Endometrial microvascular endothelial cells (primary cell): ENCODE data around the gene BUB1. TPM values are rescaled to one million over a fixed set of nuclear protein-coding genes. Genes with fewer than 3 reads are reported as not detected.
"Not testable (repeated sequence)": the region's sequence is repeated elsewhere in the genome, so short reads cannot be mapped to it uniquely, and the experiment has no call there.

Experiments
- in situ Hi-C: cut with HindIII; loops from 2 replicates; pipeline ENCODE4 v1.10.0; 2017; ENCODE audit warnings: low sequenced_read_pairs, low pct_unique_long_range_greater_than_20kb; ENCODE audit errors: inconsistent ontology term
- total RNA-seq: library from RNA; depleted of rRNA; stranded (reverse); fragments of >200 nt; gene quantifications from one replicate; pipeline ENCODE4 v1.2.3, GENCODE V29; 2015; ENCODE audit errors: inconsistent ontology term

BUB1 gene
- total RNA-seq, 1 donor from 2014 or later: 58.0 TPM

DNA sequence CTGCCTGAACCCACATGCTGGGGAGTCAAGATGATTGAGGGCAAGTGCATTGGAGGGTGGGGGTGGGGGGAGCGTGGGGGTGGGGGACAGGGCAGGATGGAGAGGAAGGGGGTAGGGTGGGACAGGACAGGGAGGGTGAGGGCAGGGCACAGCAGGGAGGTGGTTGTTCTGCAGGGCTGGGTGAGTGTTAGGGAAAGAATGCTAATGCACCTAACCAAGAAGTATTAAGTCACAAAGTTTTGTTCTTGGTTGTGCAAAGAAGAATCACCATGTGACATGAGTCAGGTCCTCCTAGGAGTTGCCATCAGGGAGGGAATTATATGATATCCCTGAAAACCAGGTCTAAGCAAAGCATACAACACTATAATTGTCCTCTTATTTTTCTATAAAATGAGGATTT, 63.9 kb downstream of the BUB1 start:
- in situ Hi-C loops: not testable (repeated sequence)

DNA sequence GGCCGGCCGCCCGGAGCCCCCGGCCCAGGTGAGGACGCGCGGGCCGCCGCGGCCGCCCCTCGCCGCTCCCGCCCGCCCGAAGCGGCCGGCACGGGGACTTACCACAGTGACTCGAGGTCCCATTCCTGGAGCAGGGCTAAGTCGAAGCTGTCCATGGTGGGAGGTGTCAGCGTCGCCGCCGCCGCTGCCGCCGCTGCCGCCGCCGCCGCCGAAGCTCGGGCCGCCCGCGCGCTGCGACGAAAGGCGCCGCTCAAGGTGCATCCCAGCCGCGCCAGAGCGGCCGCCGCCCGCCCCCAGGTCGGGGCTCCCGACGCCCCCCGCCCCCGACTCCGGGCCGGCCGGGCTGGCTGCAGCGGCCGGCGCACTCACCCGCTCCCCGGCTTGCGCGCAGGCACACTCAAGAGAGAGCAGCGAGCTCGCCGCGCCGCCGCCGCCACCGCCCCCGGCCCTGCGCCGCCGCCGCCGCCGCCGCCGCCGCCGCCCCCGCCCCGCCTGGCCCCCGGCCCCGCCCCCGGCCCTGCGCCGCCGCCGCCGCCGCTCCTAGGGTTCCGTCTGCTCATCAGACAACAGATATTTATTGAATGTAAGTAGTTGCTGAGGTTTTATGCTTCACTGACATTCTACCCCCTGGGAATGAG, 67.1 kb downstream of the BUB1 start:
- in situ Hi-C loops: not testable (repeated sequence)

DNA sequence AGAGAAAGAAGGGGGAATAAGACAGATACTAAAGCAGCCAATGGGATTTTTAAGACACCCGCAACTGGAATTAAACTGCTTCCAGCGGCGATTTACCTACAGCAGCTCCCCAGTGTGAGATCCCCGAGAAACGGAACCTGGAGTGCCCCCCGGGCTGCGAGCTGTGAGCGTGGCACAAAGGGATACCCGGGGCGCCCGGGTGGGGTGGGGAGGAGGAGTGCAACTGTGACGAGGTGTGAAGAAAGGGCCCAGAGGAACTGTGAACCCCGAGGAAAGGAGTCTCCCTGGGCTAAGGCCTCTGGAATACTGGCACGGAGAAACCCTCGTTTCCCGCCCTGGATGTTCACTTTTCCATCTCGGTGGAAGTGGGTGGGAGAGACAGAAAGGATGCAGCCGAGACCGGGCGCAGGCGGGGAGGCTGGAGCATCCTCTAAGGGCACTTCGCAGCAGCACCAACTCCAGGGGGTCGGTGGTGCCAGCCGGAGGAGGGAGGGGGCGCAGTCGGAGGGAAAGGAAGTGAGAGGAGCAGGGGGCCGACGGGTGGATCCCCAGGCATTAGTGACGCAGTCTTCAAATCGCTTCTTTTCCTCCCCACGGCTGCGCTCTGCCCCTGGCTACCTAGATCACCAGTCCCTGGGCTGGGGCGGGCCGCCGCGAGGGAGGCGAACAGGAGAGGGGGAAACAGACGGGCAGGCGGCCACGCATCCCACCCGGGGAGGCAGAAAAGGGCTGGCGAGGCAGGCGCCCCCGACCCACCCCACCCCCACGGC, 67.8 kb downstream of the BUB1 start:
- in situ Hi-C loops: not testable (repeated sequence)

DNA sequence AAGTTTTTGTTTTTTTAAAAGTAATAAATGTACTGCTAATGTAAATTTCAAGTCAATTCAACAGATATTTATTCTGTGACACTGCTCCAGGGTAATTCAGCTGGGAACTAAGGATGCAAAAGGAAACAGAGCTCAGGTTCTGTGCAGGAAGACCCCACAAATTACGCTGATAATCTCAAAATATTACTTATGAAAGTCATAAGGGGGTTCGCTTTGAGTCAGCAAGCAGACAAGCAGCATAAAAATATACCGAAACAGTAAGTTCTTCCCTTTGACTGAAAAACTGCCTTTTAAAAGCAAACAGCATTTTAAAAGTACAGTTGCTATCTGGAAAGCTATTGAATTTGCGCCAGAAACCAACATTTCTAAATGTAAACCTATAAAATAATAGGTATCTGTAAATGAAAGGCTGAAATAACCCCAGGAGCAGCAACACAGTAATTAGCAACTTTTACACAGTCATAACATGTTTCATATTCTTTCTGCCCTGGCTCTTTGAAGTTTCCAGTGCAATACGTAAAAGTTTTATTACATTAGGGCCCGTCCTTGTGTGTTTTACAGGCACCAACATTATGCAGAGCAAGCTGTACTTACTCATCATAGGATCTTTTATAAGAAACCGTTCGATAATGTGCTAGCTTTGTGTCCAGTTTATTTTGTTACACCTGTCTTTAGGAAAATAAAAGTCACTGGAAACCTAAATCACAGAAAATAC, 68.9 kb downstream of the BUB1 start:
- in situ Hi-C loops: not testable (repeated sequence)

DNA sequence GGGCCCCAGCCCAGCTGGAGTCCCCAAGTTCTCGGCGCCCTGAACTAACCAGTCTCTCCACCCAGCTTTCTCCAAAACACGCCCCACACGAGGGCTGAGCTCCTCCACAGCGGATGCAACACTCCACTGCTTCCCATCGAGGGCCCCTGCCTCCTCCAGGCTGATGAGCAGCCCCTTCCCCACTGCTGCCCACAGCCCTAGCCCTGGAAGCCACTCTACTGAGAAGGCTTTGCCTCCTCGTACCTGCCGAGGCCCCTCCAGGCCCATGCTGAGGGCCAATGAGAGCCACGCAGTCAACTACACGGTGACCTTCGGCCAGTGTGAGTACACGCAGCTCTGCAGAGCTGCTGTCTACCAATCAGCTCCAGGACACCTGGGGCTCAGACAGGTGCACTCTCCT, 72.8 kb downstream of the BUB1 start:
- in situ Hi-C loops: not testable (repeated sequence)

DNA sequence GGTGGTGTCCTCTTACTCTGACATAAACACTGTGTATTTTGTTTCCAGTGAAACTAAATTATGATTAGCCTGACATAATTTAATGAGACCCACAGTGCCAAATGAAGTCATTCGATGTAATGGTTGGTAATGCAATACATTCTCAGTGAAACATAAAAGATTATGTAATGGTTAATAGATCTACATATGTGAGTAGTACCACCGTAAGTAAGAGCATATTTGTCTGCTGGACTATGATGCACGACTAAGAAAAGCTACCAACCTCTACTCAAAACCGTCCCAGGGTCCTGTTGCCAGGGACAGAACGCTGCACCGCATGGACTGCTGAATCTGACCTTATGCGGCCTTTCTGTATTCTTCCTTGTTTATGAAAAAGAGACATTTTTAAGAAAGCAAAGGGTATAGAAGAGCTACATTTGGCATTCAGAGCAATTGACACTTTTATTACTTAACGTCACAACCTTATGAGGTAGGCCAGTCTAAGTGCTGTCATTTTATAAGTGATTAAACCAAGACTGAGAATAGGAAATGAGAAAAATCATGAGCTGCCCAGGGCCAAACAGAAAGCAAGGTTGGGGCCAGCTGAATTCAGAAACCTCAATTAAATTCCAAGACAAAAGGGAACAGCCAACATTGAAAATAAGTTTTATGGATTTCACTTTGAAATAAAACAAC, 73.8 kb downstream of the BUB1 start:
- in situ Hi-C loops: not testable (repeated sequence)

DNA sequence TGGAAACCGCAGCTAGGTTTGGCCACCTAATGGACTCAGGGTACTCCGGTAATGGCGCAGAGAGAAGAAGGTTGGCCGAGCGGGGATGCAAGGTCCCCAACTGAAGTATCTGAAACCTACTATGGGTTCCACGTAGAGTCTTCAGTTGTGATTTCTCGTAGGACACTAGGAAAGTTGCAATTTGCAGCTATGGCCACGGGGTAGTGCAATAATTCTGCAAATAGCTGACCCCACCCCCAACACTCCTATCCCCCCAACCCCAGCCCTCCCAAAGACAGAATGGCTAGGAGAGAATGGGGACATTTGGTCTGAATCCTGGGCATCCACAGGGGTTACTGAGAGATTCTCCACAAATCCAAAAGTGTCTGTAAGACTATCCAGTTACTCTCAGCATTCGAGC, 75.7 kb downstream of the BUB1 start:
- in situ Hi-C loops: not testable (repeated sequence)

DNA sequence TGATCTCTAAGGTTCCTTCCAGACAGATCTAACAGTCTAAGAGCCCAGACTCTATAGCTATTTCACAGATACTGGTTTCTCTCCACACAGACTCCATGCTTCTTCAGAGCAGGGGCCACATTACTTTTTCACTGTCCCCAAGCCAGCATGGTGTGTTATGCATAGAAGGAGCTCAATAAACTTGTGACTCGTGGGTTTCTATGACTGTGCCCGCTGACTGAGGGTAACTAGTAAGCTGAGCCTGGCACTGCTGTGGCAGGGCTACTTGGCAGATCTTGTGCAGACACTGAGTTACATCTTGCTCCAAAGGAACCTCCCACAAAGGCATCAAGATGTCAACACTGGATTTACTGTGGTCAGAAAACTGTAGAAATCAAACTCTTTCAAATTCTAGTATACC, 85.9 kb downstream of the BUB1 start:
- in situ Hi-C loops: not testable (repeated sequence)

DNA sequence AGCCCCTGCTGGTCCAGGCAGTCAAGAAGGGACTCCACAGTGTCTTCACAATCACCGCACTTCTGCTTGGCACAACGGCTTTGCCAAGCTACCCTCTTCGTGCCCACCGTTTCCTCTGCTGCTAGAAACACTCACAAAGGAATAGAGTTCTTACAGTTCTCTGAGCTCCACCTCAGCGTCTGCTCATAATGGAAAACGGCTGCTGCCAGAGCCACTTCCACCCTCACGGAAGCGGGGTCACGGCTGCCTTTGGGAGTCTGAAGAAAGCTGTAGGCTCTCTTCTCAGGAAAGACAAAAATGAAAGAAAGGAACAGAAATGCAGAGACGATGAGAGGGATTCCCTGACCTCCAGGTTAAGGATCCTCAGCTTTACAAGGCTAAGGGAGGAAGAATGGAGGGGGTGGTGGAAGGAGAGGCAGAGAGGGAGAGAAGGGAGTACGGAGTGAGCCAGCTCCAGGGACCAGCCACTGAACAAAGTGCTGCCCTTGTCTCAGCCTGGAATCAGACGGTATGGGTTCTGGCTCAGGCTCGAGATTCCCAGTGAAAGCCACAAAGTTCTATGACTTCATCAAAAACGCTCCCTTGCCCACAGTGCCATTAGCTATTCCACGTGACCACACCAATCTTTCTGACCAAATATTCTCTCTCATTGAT, 88.1 kb downstream of the BUB1 start:
- in situ Hi-C loops: not testable (repeated sequence)

DNA sequence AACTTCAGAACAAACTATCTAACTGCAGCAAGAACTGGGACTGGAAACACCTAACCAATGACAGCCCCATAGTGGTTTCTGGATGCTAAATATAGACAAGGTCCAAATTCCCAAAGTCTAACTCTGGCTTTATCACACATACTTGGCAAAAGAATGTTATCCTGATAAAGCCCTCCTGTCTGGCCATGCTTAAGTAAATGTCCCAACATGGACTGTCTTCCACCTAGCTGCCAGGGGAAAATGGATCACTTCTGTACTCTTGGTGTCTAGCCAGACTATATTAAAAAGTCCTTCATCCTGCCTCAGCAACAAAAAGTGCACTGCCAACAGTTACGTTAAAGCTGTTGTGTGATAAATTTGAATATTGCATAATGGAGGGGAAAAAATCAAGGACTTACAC, 89.3 kb downstream of the BUB1 start:
- in situ Hi-C loops: not testable (repeated sequence)

Other genes starting within 250 kb of the BUB1 start
- 1.8 TPM for gene LIMS4, start 205.2 kb downstream of the BUB1 start, total RNA-seq
- 19.9 TPM for gene RGPD6, start 100.8 kb downstream of the BUB1 start, total RNA-seq
- not detected for gene ACOXL, start 54.5 kb upstream of the BUB1 start, total RNA-seq